Thyroid gland (tissue), 4 donors: ENCODE results near the gene TEX54. TPM values are rescaled to one million over a fixed set of nuclear protein-coding genes. Genes with fewer than 3 reads are reported as not detected.

Experiments used
- DNase-seq, 2 donors: peaks; one replicate each; pipeline ENCODE4 v3.0.0-alpha.2; 2019
- H3K27ac ChIP-seq, 3 donors: fragments of 200-600 bp; sonication (generic); 1 replicate in 2 of 3; 2 replicates in 1 of 3; pipeline ENCODE4 v1.5.1; 2016 to 2019; ENCODE audit warnings: mild to moderate bottlenecking in 1 of 3, moderate library complexity in 1 of 3
- H3K27me3 ChIP-seq: fragments of 200-600 bp; sonication (generic); one replicate; pipeline ENCODE4 v1.5.1; 2019
- H3K36me3 ChIP-seq, 2 donors: fragments of 200-600 bp; sonication (generic); one replicate each; pipeline ENCODE4 v1.5.1; 2016 to 2019
- H3K4me1 ChIP-seq, 2 donors: fragments of 200-600 bp; sonication (generic); one replicate each; pipeline ENCODE4 v1.5.1; 2017 to 2019
- H3K4me3 ChIP-seq, 3 donors: fragments of 200-600 bp; sonication (generic); replicated peaks in 1 of 3; 1 replicate in 2 of 3; 2 replicates in 1 of 3; pipeline ENCODE4 v1.5.1; 2016; ENCODE audit warnings: mild to moderate bottlenecking in 1 of 3
- H3K9me3 ChIP-seq: fragments of 200-600 bp; sonication (generic); one replicate; pipeline ENCODE4 v1.5.1; 2017
- POLR2A ChIP-seq, 2 donors: fragments of 450-650 bp; IDR thresholded peaks; one replicate each; pipeline ENCODE4 v1.6.1; 2017; ENCODE audit warnings: antibody characterized with exemption in 2 of 2, mild to moderate bottlenecking in 2 of 2, moderate library complexity in 1 of 2
- WGBS, 2 donors: methylation state at CpG; one replicate each; pipeline ENCODE4 v1.1.5; 2017; 5-methylcytosine and 5-hydroxymethylcytosine counted together
- intact Hi-C: fragments of 100-400 bp; cut with DNase I; formaldehyde crosslinking; loops from one replicate; pipeline ENCODE4 v1.15.1; 2023
- total RNA-seq, 4 donors: library from RNA; depleted of rRNA; stranded (reverse); fragments of >200 nt; gene quantifications; one replicate each; pipeline ENCODE4 v1.2.3, GENCODE V29; 2016
- TF ChIP-seq, protein P1 (sequence below), 6 experiments: fragments of 200-600 bp in 3 of 6; fragments of 450-650 bp in 3 of 6; sonication (generic) in 3 of 6; IDR thresholded peaks; one replicate each; pipeline ENCODE4 v1.5.1; 2016 to 2019; ENCODE audit warnings: antibody characterized with exemption in 6 of 6, mild to moderate bottlenecking in 2 of 6, inconsistent platforms in 1 of 6, moderate library complexity in 1 of 6

The TEX54 gene
- total RNA-seq, 4 donors from 2014 or later, result not detected

DNA sequence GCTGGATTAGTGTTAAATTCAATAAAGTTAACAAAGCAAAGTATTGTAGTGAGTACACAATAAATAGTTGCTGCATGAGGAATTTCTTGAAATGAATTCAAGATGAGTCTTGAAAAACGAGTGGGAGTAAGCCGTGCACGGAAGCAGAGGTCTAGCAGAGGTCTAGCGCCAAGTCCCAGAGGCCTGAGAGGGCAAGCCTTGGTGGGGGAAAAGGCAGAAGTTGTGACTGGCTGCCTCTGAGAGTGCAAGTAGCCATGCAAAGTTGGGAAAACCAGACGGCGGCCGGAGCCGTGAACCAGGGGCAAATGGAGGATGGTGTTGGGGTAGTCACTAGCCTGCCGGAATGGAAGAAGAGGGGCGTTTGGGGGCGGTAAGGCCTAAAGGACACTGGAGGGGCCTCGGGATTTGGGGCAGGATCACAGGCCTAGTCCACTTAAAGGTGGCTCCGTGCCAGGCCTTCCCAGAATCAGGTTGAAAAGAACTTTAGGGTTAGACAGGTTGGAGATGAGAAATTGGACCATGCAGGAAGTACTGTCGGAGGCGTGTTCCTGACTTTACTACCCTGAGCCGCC, 47.7 kb upstream of the TEX54 start:
- peak overlapping the region; percentile 96 to 99 (median 99) for H3K27ac ChIP-seq
- 0% methylated on average over 16 of the region's 16 CpGs for WGBS, 2 donors
- peaks cover 26 to 28% of the 10 kb centered on the region in 2 donors for H3K36me3 ChIP-seq
- peaks cover 33 to 48% of the 10 kb centered on the region in 2 donors for H3K4me1 ChIP-seq
- no peak for TF ChIP-seq POLR2A (IDR thresholded peaks at IDR 0.05)
- TF ChIP-seq, protein P1, sequence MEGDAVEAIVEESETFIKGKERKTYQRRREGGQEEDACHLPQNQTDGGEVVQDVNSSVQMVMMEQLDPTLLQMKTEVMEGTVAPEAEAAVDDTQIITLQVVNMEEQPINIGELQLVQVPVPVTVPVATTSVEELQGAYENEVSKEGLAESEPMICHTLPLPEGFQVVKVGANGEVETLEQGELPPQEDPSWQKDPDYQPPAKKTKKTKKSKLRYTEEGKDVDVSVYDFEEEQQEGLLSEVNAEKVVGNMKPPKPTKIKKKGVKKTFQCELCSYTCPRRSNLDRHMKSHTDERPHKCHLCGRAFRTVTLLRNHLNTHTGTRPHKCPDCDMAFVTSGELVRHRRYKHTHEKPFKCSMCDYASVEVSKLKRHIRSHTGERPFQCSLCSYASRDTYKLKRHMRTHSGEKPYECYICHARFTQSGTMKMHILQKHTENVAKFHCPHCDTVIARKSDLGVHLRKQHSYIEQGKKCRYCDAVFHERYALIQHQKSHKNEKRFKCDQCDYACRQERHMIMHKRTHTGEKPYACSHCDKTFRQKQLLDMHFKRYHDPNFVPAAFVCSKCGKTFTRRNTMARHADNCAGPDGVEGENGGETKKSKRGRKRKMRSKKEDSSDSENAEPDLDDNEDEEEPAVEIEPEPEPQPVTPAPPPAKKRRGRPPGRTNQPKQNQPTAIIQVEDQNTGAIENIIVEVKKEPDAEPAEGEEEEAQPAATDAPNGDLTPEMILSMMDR (IDR thresholded peaks at IDR 0.05), result no peak
- no peaks in the 10 kb centered on the region for H3K27me3 ChIP-seq
- intact Hi-C loops, result no loop called here
- H3K4me3 ChIP-seq, result peak overlapping the region; percentile 85 to 99 (median 94)
- no peaks in the 10 kb centered on the region for H3K9me3 ChIP-seq
- DNase-seq, result peak; percentile 88 to 91

DNA sequence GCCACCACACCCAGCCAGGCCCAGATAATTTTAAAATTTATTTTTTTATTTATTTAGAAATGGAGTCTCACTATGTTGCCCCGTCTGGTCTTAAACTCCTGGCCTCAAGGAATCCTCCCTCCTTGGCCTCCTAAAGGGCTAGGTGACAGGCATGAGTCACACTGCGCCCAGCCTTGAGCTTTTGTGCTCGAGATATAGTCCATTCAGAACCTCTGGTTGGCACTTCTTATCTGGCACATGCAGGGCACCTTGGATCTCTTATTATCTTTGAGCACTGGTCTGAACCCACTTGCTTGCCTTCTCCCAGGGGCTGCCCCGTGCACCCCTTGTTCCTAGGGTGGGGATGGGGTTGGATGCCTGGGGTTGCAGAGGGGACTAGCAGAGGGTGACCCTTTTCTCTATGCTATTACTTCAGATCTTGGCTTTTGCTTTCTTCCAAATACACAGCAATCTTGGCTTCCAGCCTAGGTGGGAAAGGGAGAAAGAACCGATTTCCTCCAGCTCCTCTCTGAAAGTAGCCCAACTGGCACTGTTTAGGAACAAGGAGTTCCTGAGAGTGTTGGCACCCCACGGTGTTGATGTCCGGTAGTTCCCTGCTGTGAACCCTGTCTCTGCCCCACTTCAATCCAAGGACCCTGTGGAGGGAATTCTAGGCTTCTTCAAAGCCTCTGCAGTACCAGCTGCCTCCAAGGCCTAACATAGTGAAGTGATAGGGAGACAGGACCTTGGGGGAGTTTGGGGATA, 46.8 kb upstream of the TEX54 start:
- Histone ChIP-seq H3K27ac (peak overlapping the region; percentile 96 to 99 (median 99)), H3K4me1 (peaks cover 33 to 40% of the 10 kb centered on the region in 2 donors), H3K27me3 (no peaks in the 10 kb centered on the region), H3K4me3 (peak overlapping the region in 1 of 3 donors; percentile 94), H3K9me3 (no peaks in the 10 kb centered on the region), H3K36me3 (peaks cover 18 to 19% of the 10 kb centered on the region in 2 donors)
- TF ChIP-seq, protein P1 (IDR thresholded peaks at IDR 0.05), result no peak
- TF ChIP-seq POLR2A (IDR thresholded peaks at IDR 0.05), result peak in 1 of 2 donors; percentile 5
- peak; percentile 93 to 94 for DNase-seq
- intact Hi-C loops, result no loop called here
- WGBS, 2 donors, result 40 to 45% methylated on average over 7 of the region's 7 CpGs

DNA sequence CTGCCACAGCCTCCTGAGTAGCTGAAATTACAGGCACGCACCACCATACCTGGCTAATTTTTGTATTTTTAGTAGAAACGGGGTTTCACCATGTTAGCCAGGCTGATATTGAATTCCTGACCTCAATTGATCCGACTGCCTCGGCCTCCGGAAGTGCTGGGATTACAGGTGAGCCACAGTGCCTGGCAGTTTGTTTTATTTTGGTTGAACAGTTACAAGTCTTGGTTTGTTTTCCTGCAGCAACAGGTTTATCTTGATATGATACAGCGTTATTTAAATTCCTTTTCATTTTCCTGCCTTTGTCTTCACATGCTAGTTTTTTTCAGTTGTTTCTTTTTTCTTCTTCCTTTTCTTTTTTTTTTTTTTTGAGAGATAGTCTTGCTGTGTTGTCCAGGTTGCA, 44.1 kb upstream of the TEX54 start:
- TF ChIP-seq, protein P1 (IDR thresholded peaks at IDR 0.05), result no peak
- no peak for TF ChIP-seq POLR2A (IDR thresholded peaks at IDR 0.05)
- Histone ChIP-seq H3K9me3 (no peaks in the 10 kb centered on the region), H3K4me3 (no peak overlapping the region), H3K27me3 (no peaks in the 10 kb centered on the region), H3K27ac (no peak overlapping the region), H3K4me1 (peaks cover 17 to 19% of the 10 kb centered on the region in 2 donors), H3K36me3 (no peaks in the 10 kb centered on the region)
- intact Hi-C loops, result no loop called here
- WGBS, 2 donors, result 94 to 95% methylated on average over 6 of the region's 6 CpGs
- no peak for DNase-seq

DNA sequence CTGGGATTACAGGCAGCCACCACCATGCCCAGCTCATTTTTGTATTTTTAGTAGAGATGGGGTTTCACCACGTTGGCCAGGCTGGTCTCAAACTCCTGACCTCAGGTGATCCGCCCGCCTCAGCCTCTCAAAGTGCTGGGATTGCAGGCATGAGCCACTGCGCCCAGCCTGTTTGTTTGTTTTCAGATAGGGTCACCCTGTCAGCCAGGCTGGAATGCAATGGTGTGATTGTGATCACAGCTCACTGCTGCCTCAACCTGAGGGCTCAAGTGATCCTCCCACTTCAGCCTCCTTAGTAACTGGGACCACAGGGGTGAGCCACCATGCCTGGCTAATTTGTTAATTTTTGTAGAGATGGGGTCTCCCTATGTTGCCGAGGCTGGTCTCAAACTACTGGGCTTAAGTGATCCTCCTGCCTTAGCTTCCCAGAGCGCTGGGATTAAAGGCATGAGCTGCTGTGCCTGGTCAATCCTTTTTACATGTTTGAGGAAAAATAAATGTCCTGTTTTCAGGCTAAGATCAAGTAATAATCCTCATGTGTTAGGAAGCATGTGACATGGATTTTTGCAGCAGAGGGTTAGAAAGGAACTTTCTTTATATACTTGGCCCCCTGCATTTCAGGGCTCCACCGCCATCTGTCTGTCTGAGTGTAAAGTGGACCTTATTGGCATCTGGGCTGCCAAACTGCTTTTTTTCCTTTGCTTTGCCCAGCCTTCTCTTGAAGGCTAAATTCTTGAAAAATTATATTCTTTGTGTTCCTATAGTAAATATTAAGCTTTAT, 43.2 kb upstream of the TEX54 start:
- no peaks in the 10 kb centered on the region for H3K36me3 ChIP-seq
- no peak overlapping the region for H3K27ac ChIP-seq
- H3K4me3 ChIP-seq, result no peak overlapping the region
- DNase-seq, result no peak
- TF ChIP-seq, protein P1 (IDR thresholded peaks at IDR 0.05), result no peak
- no peak for TF ChIP-seq POLR2A (IDR thresholded peaks at IDR 0.05)
- H3K27me3 ChIP-seq, result no peaks in the 10 kb centered on the region
- intact Hi-C loops, result no loop called here
- 84 to 89% methylated on average over 5 to 7 of the region's 7 CpGs for WGBS, 2 donors
- no peaks in the 10 kb centered on the region for H3K9me3 ChIP-seq
- peaks cover 17 to 19% of the 10 kb centered on the region in 2 donors for H3K4me1 ChIP-seq
